Muscle layer of duodenum (tissue), 2 donors: ENCODE data around the gene FXYD7.
"Not testable (repeated sequence)": the region's sequence is repeated elsewhere in the genome, so short reads cannot be mapped to it uniquely, and the experiment has no call there.

ENCODE experiments used
- H3K27ac ChIP-seq: one replicate; pipeline ENCODE4 v1.7.0; 2013; ENCODE audit warnings: mild to moderate bottlenecking, low read length
- H3K27me3 ChIP-seq: one replicate; pipeline ENCODE4 v1.7.0; 2013; ENCODE audit warnings: low read depth, mild to moderate bottlenecking, control low read depth, low read length
- H3K36me3 ChIP-seq, 2 donors: one replicate each; pipeline ENCODE4 v1.7.0; 2013; ENCODE audit warnings: low read length in 2 of 2, control low read depth in 1 of 2, mild to moderate bottlenecking in 1 of 2; ENCODE audit not compliant: insufficient read depth in 2 of 2, control insufficient read depth in 1 of 2
- H3K4me1 ChIP-seq, 2 donors: one replicate each; pipeline ENCODE4 v1.7.0; 2013; ENCODE audit warnings: low read length in 2 of 2, mild to moderate bottlenecking in 2 of 2, control low read depth in 1 of 2, moderate library complexity in 1 of 2; ENCODE audit not compliant: insufficient read depth in 2 of 2, control insufficient read depth in 1 of 2
- H3K4me3 ChIP-seq, 2 donors: one replicate each; pipeline ENCODE4 v1.7.0; 2013; ENCODE audit warnings: low read length in 2 of 2, low read depth in 1 of 2, mild to moderate bottlenecking in 1 of 2
- H3K9me3 ChIP-seq, 2 donors: one replicate each; pipeline ENCODE4 v1.7.0; 2013; ENCODE audit warnings: low read length in 2 of 2, control low read depth in 1 of 2, mild to moderate bottlenecking in 1 of 2; ENCODE audit not compliant: control insufficient read depth in 1 of 2
- donor health status: healthy.

Gene FXYD7

DNA sequence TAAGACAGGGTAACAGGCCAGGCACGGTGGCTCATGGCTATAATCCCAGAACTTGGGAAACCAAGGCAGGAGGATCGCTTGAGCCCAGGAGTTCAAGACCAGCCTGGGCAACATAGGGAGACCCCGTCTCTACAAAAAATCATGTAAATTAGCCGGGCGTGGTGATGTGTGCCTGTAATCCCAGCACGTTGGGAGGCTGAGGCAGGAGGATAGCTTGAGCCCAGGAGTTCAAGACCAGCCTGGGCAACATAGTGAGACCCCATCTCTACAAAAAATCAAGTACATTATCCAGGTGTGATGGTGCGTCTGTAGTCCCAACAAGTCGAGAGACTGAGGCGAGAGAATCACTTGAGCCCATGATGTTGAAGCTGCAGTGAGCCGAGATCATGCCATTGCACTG lies 39.4 kb upstream of the FXYD7 start:
- H3K27ac ChIP-seq, H3K4me1 ChIP-seq, H3K36me3 ChIP-seq, H3K9me3 ChIP-seq, H3K4me3 ChIP-seq, H3K27me3 ChIP-seq: not testable (repeated sequence)

DNA sequence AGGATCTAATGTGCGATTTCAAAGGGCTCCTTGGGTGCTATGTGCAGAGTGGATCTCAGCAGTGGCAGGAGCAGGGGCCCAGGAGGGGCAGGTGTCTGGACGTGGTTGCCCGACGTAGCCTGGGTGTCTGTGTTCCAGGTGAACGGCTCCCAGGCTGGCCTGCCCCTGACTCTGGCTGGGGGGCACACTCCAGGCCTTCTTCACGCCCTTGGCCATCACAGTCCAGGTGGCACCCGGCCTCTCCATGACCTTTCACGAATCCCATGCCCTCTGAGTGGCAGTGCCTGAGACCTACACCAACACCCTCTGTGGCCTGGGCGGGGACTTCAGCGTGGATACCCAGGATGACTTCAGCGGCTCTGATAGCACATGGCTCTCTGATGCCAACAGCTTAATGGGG lies 38.7 kb upstream of the FXYD7 start:
- Histone ChIP-seq H3K27ac (no peak overlapping the region), H3K9me3 (no peaks in the 10 kb centered on the region), H3K4me1 (no peaks in the 10 kb centered on the region), H3K27me3 (no peaks in the 10 kb centered on the region), H3K36me3 (no peaks in the 10 kb centered on the region), H3K4me3 (no peak overlapping the region)

DNA sequence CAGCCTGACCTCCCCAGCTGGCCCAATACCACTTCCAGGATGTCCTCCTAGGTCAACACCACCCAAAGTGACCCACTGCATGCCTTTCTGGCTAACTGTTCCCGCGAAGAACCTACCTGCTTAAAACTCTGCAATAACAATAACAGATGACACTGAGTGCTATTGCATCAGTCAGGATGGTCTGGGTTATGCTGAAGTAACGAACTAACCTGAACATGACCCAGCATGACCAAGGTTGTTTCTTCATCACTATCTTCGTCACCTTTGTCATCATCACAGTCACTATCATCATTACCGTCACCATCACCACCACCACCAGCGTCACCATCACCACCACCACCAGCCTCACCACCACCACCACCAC lies 38.0 kb upstream of the FXYD7 start:
- Histone ChIP-seq H3K36me3 (no peaks in the 10 kb centered on the region), H3K27me3 (no peaks in the 10 kb centered on the region), H3K4me1 (no peaks in the 10 kb centered on the region), H3K9me3 (no peaks in the 10 kb centered on the region), H3K27ac (no peak overlapping the region), H3K4me3 (no peak overlapping the region)

DNA sequence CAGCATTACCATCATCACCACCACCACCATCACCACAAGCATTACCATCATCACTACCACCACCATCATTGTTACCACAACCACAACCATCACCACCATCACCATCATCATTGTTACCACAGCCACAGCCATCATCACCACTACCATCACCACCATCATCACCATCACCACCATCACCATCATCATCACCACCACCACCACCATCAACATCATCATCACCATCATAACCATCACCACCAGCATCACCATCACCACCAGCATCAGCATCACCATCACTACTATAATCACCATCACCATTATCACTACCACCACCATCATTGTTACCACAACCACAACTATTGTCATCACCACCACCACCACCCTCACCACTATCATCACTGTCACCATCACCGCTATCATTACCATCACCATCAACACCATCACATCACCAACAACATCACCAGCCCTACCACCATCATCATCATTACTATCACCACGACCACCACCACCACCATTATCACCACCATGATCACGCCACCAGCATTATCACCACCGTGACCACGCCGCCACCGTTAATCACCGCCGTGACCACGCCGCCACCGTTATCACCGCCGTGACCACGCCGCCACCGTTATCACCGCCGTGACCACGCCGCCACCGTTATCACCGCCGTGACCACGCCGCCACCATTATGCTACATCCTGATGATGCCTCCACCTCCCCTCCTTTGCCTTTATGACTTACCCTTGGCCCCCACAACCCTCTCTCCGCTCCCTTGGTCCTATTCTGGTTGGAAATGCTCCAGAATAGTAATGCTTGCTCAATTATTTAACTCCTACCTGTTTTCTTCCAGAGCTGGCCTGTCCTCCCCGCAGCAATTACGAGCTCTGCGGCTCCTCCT lies 37.4 kb upstream of the FXYD7 start:
- no peak overlapping the region for H3K27ac ChIP-seq
- H3K36me3 ChIP-seq, result no peaks in the 10 kb centered on the region

DNA sequence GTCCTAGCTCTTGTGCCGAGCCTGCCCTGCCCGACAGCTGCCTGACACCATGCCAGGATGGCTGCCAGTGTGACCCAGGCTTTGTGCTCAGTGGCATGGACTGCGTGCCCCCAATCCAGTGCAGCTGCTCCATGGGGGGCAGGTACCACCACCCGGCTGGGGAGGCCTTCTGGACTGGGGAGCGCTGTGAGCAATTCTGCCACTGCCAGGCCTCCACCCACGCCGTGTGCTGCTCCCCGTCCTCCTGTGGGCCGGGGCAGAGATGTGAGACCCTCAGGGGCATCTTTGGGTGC lies 36.8 kb upstream of the FXYD7 start:
- Histone ChIP-seq H3K4me1 (no peaks in the 10 kb centered on the region), H3K27me3 (no peaks in the 10 kb centered on the region), H3K27ac (no peak overlapping the region), H3K9me3 (no peaks in the 10 kb centered on the region), H3K36me3 (no peaks in the 10 kb centered on the region), H3K4me3 (no peak overlapping the region)

More for the DNA sequence above, 37.4 kb upstream of the FXYD7 start:
- H3K9me3 ChIP-seq, result no peaks in the 10 kb centered on the region
- H3K27me3 ChIP-seq, result no peaks in the 10 kb centered on the region
- no peak overlapping the region for H3K4me3 ChIP-seq
- H3K4me1 ChIP-seq, result no peaks in the 10 kb centered on the region

DNA sequence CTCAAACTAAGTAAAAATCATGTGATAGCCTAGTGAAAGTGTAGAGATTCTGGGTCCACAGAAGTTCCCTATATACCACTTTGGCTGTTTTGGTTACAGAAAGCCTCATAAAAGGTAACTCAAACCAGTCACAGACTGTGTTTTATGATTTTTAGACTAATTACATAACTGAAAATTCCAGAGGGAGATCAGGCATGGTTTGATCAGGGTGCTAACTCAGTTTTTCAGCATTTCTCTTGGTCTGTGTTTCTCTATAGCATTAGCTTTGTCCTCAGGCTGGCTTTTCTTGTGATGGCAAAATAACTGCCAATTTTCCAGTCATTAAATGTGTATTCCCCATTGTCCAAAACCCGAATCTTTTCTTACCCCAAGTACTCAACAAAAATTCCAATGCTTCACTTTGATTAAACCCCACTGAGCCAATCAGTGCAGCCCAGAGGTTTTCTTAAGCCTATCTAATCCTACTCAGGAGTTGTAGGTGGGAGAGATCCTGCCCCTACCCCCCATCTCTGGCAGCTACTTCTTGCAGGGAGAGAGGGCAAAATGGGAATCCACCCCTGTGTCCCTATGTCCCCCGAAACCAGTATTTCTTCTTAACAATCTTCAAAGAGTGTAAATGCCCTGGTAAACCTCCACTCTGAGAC lies 36.0 kb upstream of the FXYD7 start:
- Histone ChIP-seq H3K9me3 (no peaks in the 10 kb centered on the region), H3K27me3 (no peaks in the 10 kb centered on the region), H3K36me3 (no peaks in the 10 kb centered on the region), H3K27ac (peak overlapping the region; percentile 50), H3K4me1 (no peaks in the 10 kb centered on the region), H3K4me3 (no peak overlapping the region)

DNA sequence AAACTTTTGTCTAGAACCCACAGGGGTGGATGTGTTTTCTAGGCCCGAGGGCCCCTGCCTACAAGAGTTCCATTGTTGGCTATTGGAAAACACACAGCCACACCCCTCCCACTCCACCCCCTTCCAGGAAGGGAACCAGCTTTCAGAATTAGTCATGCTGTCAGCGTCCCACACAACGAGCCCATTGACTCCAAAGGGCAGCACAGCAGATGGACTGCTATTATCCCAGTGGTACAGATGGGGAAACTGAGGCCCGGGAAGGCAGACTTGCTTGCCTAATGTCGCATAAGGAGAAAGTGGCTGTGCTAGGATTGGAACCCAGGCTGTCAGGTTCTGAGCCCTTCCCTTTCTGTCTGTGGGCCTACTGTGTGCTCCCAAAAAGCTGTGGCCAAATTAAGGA lies 35.5 kb upstream of the FXYD7 start:
- H3K4me3 ChIP-seq, result no peak overlapping the region
- H3K36me3 ChIP-seq, result no peaks in the 10 kb centered on the region
- H3K27me3 ChIP-seq, result no peaks in the 10 kb centered on the region
- peak overlapping the region; percentile 50 for H3K27ac ChIP-seq
- no peaks in the 10 kb centered on the region for H3K9me3 ChIP-seq
- no peaks in the 10 kb centered on the region for H3K4me1 ChIP-seq

DNA sequence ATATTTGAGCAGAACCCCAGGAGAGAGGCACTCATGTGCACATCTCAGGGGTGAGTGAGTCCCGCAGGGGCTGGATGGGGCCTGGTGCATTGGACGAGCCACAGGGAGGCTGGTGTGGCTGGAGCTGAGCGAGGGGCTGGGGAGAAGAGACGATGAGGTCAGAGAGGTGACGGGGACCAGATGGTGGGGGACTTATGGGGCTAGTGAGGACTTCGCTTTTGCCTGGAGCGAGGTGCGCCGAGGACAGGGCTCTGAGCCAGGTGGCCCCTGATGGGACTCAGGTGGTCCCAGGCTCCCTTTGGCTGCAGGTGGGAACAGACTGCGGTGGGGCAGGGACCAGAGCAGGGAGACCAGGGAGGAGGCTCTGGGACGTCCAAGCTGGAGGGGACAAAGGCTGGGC lies 34.3 kb upstream of the FXYD7 start:
- H3K27me3 ChIP-seq, result no peaks in the 10 kb centered on the region
- no peaks in the 10 kb centered on the region for H3K4me1 ChIP-seq
- H3K36me3 ChIP-seq, result no peaks in the 10 kb centered on the region
- H3K4me3 ChIP-seq, result no peak overlapping the region
- no peak overlapping the region for H3K27ac ChIP-seq
- no peaks in the 10 kb centered on the region for H3K9me3 ChIP-seq

DNA sequence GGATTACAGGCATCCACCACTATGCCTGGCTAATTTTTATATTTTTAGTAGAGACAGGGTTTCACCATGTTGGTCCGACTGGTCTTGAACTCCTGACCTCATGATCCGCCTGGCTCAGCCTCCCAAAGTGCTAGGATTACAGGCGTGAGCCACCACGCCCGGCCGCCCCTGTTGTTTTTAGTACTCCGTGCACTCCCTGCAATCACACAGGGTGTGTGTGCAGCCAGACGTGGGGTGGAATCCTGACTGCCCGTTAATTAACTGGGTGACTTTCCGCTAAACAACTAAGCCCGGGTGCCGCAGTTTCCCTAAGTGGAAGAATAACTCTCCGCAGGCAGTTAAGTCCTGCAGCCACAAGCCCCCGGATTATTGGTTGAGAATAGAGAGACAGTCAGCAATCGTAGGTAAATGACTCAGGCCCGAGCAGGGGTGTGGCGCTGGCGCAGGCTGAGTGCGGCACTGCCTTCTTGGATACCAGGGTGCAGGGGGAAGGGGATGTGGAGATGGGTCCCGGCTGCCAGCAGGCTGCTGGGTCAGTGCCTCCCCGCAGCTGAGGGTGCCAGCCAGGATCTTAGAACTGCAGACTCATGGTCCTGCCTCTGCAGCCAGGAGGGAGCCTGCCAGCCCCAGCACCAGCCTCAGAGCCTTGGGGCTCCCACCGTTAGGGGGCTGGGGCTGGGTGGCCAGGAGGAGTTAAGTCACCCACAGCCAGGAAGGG lies 33.5 kb upstream of the FXYD7 start:
- Histone ChIP-seq H3K36me3 (no peaks in the 10 kb centered on the region), H3K27me3 (no peaks in the 10 kb centered on the region), H3K4me1 (peaks cover 0 to 4% of the 10 kb centered on the region in 2 donors), H3K27ac (no peak overlapping the region), H3K9me3 (no peaks in the 10 kb centered on the region), H3K4me3 (no peak overlapping the region)

DNA sequence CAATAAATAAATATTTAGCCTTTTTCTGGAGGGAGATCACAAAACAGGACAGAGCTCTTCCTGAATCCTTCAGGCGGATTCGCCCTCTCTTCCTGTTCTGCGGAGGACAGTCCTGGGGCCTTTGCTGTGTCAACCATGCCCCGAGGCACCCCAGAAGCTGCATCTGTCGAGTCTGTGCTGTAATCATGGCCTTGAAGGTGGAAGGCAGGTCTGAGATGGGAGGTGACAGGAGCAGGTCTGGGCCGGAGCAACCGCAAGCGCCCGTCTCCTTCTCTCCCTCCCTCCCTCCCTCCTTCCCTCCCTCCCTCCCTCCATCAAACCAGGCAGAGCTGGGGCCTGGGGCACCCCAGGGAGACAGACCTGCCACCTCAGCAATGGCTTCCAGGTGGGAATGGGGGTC lies 32.1 kb upstream of the FXYD7 start:
- Histone ChIP-seq H3K36me3 (no peaks in the 10 kb centered on the region), H3K9me3 (no peaks in the 10 kb centered on the region), H3K27ac (no peak overlapping the region), H3K4me3 (no peak overlapping the region), H3K4me1 (peaks cover 0 to 8% of the 10 kb centered on the region in 2 donors), H3K27me3 (no peaks in the 10 kb centered on the region)

DNA sequence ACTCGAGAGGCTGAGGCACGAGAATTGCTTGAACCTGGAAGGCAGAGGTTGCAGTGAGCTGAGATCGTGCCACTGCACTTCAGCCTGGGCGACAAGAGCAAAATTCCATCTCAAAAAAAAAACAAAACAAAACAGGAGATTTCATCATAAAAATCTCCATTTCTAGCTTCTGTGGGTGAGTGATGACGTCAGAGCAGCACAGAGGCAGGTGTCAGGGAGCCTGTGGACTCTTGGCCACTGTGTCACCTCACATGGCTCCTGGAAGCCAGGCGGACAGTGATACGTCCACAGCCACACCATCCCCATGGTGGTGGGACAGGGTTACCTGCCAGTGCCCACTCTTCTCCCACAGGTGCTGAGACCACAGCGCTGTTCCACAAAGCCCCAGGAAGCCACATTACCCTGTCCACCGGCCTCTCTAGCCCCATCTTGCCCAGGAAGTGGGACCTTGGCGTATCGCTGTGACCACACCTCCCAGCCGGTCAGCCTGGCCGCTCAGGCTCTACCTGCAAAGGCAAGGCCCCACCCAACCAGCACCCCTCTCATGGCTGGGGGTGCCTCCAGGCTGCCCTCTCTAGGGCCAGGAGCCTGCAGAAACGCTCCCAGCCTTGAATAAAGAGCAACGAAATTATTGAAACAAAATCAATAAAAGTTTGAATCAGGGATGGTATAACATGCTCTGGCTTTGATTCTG lies 29.9 kb upstream of the FXYD7 start:
- Histone ChIP-seq H3K4me1 (peaks cover 0 to 8% of the 10 kb centered on the region in 2 donors), H3K27ac (no peak overlapping the region), H3K9me3 (no peaks in the 10 kb centered on the region)

More for the DNA sequence above, 29.9 kb upstream of the FXYD7 start:
- no peaks in the 10 kb centered on the region for H3K36me3 ChIP-seq
- H3K27me3 ChIP-seq, result no peaks in the 10 kb centered on the region
- no peak overlapping the region for H3K4me3 ChIP-seq
